DND-41 (cell line): ENCODE data around the gene RAP2B.

Source experiments
- ATAC-seq: fragments of 200-7000 bp; cut with Tn5 transposase; 3 replicates; pipeline ENCODE4 v1.9.1; 2021; ENCODE audit warnings: low read depth; ENCODE audit not compliant: insufficient read depth
- DNase-seq: peaks from one replicate; pipeline ENCODE4 v3.0.0-alpha.2; 2020
- H2AFZ ChIP-seq: 2 replicates; pipeline ENCODE4 v1.6.0; 2012; ENCODE audit warnings: low read depth, low read length
- H3K27ac ChIP-seq: 2 replicates; pipeline ENCODE4 v1.5.1; 2012; ENCODE audit warnings: low read length, inconsistent platforms
- H3K27me3 ChIP-seq: fragments of 200-600 bp; sonication (generic); 2 replicates; pipeline ENCODE4 v1.6.0; 2012; ENCODE audit warnings: low read length, mild to moderate bottlenecking, inconsistent platforms; ENCODE audit not compliant: insufficient read depth, poor library complexity
- H3K36me3 ChIP-seq: 2 replicates; pipeline ENCODE4 v1.5.1; 2012; ENCODE audit warnings: low read length, inconsistent platforms; ENCODE audit not compliant: insufficient read depth
- H3K4me1 ChIP-seq: 2 replicates; pipeline ENCODE4 v1.5.1; 2012; ENCODE audit warnings: mild to moderate bottlenecking, low read length; ENCODE audit not compliant: insufficient read depth
- H3K4me2 ChIP-seq: 2 replicates; pipeline ENCODE4 v1.6.0; 2012; ENCODE audit warnings: mild to moderate bottlenecking, moderate library complexity, low read length, inconsistent platforms; ENCODE audit not compliant: insufficient read depth
- H3K4me3 ChIP-seq, 2 experiments: fragments of 200-600 bp in 1 of 2; shearing (Covaris generic) in 1 of 2; 2 replicates each; pipeline ENCODE4 v1.5.1; 2012 to 2016; ENCODE audit warnings: inconsistent platforms in 2 of 2, low read length in 2 of 2, mild to moderate bottlenecking in 2 of 2, low read depth in 1 of 2, moderate library complexity in 1 of 2
- H3K79me2 ChIP-seq: 2 replicates; pipeline ENCODE4 v1.6.0; 2012; ENCODE audit warnings: low read length, inconsistent platforms; ENCODE audit not compliant: insufficient read depth
- H3K9ac ChIP-seq: 2 replicates; pipeline ENCODE4 v1.6.0; 2012; ENCODE audit warnings: low read depth, mild to moderate bottlenecking, inconsistent platforms, low read length, moderate library complexity
- H3K9me3 ChIP-seq: 2 replicates; pipeline ENCODE4 v1.5.1; 2012; ENCODE audit warnings: low read length, moderate library complexity, mild to moderate bottlenecking, inconsistent platforms; ENCODE audit not compliant: insufficient read depth, severe bottlenecking
- H4K20me1 ChIP-seq: 2 replicates; pipeline ENCODE4 v1.6.0; 2012; ENCODE audit warnings: low read length; ENCODE audit not compliant: insufficient read depth
- CTCF ChIP-seq: IDR thresholded peaks from 2 replicates; pipeline ENCODE4 v1.5.1; 2012; ENCODE audit warnings: borderline replicate concordance, low read length, moderate library complexity, mild to moderate bottlenecking; ENCODE audit not compliant: poor library complexity, severe bottlenecking; ENCODE audit errors: extremely low read depth
- EZH2 ChIP-seq: IDR thresholded peaks from 3 replicates; pipeline ENCODE4 v1.6.1; 2012; ENCODE audit warnings: borderline replicate concordance, low read depth, mild to moderate bottlenecking, moderate library complexity, low read length, inconsistent platforms; ENCODE audit not compliant: severe bottlenecking

RAP2B gene

DNA sequence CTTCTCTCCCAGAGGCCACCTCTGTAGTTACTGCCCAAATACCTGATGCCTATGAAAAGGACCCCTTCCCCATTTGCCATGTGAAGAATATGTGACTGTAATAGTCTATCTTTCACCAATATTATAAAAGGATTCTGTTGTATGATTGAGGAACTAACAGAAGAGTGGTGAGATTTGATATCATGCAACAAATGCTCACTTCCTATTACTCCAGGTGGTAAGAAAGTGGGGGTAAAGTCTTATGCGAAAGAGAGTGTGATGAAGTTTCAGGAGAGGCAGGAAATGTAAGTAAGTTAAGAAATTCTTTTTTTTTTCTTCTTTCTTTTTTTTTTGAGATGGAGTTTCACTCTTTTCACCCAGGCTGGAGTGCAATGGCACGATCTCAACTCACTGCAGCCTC lies 24.4 kb upstream of the RAP2B start:
- H3K79me2 ChIP-seq: no peaks in the 10 kb centered on the region
- no peak overlapping the region for H3K4me3 ChIP-seq
- ATAC-seq: no peak
- H3K36me3 ChIP-seq: no peaks in the 10 kb centered on the region
- H3K9me3 ChIP-seq: no peaks in the 10 kb centered on the region
- TF ChIP-seq EZH2 (no peak), CTCF (no peak)
- H3K9ac ChIP-seq: no peak overlapping the region
- no peak for DNase-seq
- no peaks in the 10 kb centered on the region for H4K20me1 ChIP-seq
- H3K27ac ChIP-seq: no peak overlapping the region
- H3K27me3 ChIP-seq: no peaks in the 10 kb centered on the region
- no peak overlapping the region for H3K4me2 ChIP-seq
- no peak overlapping the region for H2AFZ ChIP-seq
- H3K4me1 ChIP-seq: no peaks in the 10 kb centered on the region

DNA sequence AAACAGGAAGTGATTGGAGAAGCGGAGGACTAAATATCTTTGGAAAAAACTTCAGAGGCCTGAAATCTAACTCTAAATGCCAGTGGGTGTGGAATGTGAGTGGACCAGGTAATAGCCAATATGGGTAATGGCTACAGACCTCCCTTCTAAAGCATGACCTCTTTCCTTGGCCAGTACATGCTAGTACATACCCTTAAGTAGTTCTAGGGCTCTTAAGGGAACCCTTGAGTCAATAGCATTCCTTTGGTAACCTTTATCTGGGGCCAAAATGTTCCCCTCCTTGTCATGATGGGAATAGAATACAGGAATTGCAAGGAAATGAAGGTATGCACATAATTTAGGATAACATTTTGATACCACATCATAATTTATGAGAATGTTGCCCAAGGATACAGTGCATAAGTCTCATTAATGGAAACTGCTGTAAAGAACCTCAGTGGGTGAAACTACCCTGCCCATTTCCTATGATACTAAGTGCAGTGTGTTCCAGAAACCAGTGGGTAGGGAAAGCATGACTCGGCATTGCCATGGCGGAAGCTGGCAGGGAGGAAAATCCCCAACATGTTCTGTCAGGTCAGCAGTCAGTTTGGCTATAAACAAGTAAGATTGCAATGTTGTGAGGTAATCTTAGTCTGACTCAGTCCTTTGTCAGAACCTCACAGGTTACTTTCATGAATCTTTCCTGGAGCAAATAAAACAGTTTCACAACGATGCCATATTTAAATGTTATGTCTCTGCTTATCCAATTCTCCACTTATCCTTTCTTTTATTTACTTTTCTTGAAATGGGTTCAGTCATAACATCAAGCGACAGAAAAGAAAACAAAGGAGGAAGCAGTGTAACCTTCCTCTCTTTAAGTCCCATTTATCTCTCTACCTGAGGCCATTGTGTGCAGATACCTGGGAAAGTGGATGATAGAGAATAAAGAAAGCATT lies 23.5 kb upstream of the RAP2B start:
- DNase-seq (no peak), ATAC-seq (no peak)
- TF ChIP-seq CTCF: no peak
- TF ChIP-seq EZH2: no peak
- Histone ChIP-seq H3K4me2 (no peak overlapping the region), H4K20me1 (no peaks in the 10 kb centered on the region), H3K36me3 (no peaks in the 10 kb centered on the region), H3K27me3 (no peaks in the 10 kb centered on the region), H3K9ac (no peak overlapping the region), H3K9me3 (no peaks in the 10 kb centered on the region), H3K27ac (no peak overlapping the region), H2AFZ (no peak overlapping the region), H3K4me3 (no peak overlapping the region), H3K79me2 (no peaks in the 10 kb centered on the region), H3K4me1 (no peaks in the 10 kb centered on the region)

- Histone ChIP-seq H3K9me3 (no peaks in the 10 kb centered on the region), H3K27ac (no peak overlapping the region), H2AFZ (no peak overlapping the region), H3K4me3 (no peak overlapping the region), H3K79me2 (no peaks in the 10 kb centered on the region), H3K4me1 (no peaks in the 10 kb centered on the region), H4K20me1 (no peaks in the 10 kb centered on the region), H3K9ac (no peak overlapping the region), H3K4me2 (no peak overlapping the region), H3K36me3 (no peaks in the 10 kb centered on the region), H3K27me3 (no peaks in the 10 kb centered on the region)
- no peak for TF ChIP-seq EZH2
- TF ChIP-seq CTCF: no peak
- DNase-seq: no peak
- ATAC-seq: no peak
These were observed 19.1 kb upstream of the RAP2B start for GRCh38 chr3:153142961-153143360.
